MM.1S (cell line): ENCODE data around the gene HSPA1B.
A peak's percentile ranks its signal among the peaks of the same experiment; 100 is the strongest.
"Not testable (repeated sequence)": the region's sequence is repeated elsewhere in the genome, so short reads cannot be mapped to it uniquely, and the experiment has no call there.

ENCODE experiments used
- DNase-seq: peaks from one replicate; pipeline ENCODE4 v3.0.0-alpha.2; 2015
- H2AFZ ChIP-seq: fragments of 300-600 bp; sonication (generic); 2 replicates; pipeline ENCODE4 v1.6.0; 2016; ENCODE audit warnings: antibody characterized with exemption, low read length
- H3F3A ChIP-seq: fragments of 300-600 bp; sonication (generic); 2 replicates; pipeline ENCODE4 v1.6.1; 2016; ENCODE audit warnings: mild to moderate bottlenecking, antibody characterized with exemption, low read length, moderate library complexity, mixed read lengths; ENCODE audit not compliant: insufficient read depth
- H3K27ac ChIP-seq: fragments of 300-600 bp; sonication (generic); 2 replicates; pipeline ENCODE4 v1.5.1; 2016; ENCODE audit warnings: mild to moderate bottlenecking, low read length
- H3K27me3 ChIP-seq: fragments of 300-600 bp; sonication (generic); replicated peaks from 2 replicates; pipeline ENCODE4 v1.6.0; 2016; ENCODE audit warnings: low read length; ENCODE audit not compliant: insufficient read depth
- H3K36me3 ChIP-seq: fragments of 300-600 bp; sonication (generic); replicated peaks from 2 replicates; pipeline ENCODE4 v1.6.1; 2016; ENCODE audit warnings: mild to moderate bottlenecking, low read length, mixed read lengths; ENCODE audit not compliant: insufficient read depth
- H3K4me1 ChIP-seq: fragments of 300-600 bp; sonication (generic); 2 replicates; pipeline ENCODE4 v1.6.1; 2016; ENCODE audit warnings: low read length, mixed read lengths
- H3K4me2 ChIP-seq: fragments of 300-600 bp; sonication (generic); 2 replicates; pipeline ENCODE4 v1.6.0; 2016; ENCODE audit warnings: low read depth, low read length
- H3K4me3 ChIP-seq: fragments of 300-600 bp; sonication (generic); 2 replicates; pipeline ENCODE4 v1.5.1; 2016; ENCODE audit warnings: low read length, mixed read lengths
- H3K79me2 ChIP-seq: fragments of 300-600 bp; sonication (generic); 2 replicates; pipeline ENCODE4 v1.6.1; 2016; ENCODE audit warnings: mixed run types, low read length, mixed read lengths
- H3K9ac ChIP-seq: fragments of 300-600 bp; sonication (generic); 2 replicates; pipeline ENCODE4 v1.6.1; 2016; ENCODE audit warnings: low read length, mixed read lengths
- H3K9me2 ChIP-seq: fragments of 300-600 bp; sonication (generic); replicated peaks from 2 replicates; pipeline ENCODE4 v1.6.1; 2016; ENCODE audit warnings: mild to moderate bottlenecking, low read length, mixed read lengths; ENCODE audit not compliant: insufficient read depth
- H3K9me3 ChIP-seq: fragments of 300-600 bp; sonication (generic); replicated peaks from 2 replicates; pipeline ENCODE4 v1.6.1; 2016; ENCODE audit warnings: mild to moderate bottlenecking, low read length, mixed read lengths; ENCODE audit not compliant: insufficient read depth
- H4K20me1 ChIP-seq: fragments of 300-600 bp; sonication (generic); 2 replicates; pipeline ENCODE4 v1.6.1; 2016; ENCODE audit warnings: mild to moderate bottlenecking, low read length, moderate library complexity, mixed read lengths; ENCODE audit not compliant: insufficient read depth
- EZH2 ChIP-seq: fragments of 300-600 bp; sonication (generic); optimal IDR thresholded peaks from 2 replicates; pipeline ENCODE3; 2017; ENCODE audit warnings: low read depth, mild to moderate bottlenecking, antibody characterized with exemption, low read length, mixed read lengths
- EZH2phosphoT487 ChIP-seq: fragments of 300-600 bp; sonication (generic); IDR thresholded peaks from 2 replicates; pipeline ENCODE4 v1.6.1; 2018; ENCODE audit warnings: antibody characterized with exemption, low read length
- TF ChIP-seq, protein P1 (sequence below): fragments of 300-600 bp; sonication (generic); IDR thresholded peaks from 2 replicates; pipeline ENCODE4 v1.5.1; 2016; ENCODE audit warnings: antibody characterized with exemption, low read length, mixed read lengths

HSPA1B gene

DNA sequence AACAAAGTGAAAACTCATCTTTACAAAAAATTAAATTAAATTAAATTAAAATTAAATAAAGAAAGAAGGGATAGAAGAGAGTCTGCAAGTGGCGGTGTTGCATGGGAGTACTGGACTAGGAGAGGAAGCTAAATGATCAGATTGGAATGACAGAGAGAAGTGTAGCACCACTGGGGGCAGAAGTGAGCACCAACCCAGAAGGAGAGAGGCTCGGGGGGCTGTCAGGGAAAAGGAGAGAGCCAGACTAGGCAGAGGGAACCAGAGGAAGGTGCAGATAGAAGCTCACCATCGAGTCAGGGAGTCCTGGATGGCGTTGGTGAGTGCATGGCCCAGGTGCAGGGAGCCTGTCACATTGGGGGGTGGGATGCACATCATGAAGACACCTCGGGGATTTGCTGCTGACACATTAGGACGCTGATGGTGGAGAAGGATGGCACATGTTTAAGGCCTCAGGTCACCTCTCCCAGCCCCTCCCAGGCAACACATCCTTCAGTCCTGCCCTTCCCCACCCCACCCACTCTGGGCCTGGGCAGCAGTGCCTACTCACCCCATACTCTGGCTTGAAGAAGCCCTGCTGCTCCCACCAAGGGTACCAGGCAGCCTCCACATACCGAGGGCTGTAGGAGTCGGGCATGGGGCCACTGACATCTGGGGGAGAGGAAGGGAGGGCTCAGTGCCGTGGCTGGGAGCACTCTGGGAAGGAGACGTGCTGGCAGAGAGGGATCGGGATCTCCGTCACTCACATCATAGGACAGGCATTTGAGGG is 36.0 kb upstream of the HSPA1B start:
- H3K36me3 ChIP-seq, result no peaks in the 10 kb centered on the region; the same call in 1 of the 2 replicates
- H4K20me1 ChIP-seq, result no peaks in the 10 kb centered on the region
- H3K9ac ChIP-seq, result no peak overlapping the region
- TF ChIP-seq EZH2 (no peak), EZH2phosphoT487 (no peak)
- TF ChIP-seq, protein P1, sequence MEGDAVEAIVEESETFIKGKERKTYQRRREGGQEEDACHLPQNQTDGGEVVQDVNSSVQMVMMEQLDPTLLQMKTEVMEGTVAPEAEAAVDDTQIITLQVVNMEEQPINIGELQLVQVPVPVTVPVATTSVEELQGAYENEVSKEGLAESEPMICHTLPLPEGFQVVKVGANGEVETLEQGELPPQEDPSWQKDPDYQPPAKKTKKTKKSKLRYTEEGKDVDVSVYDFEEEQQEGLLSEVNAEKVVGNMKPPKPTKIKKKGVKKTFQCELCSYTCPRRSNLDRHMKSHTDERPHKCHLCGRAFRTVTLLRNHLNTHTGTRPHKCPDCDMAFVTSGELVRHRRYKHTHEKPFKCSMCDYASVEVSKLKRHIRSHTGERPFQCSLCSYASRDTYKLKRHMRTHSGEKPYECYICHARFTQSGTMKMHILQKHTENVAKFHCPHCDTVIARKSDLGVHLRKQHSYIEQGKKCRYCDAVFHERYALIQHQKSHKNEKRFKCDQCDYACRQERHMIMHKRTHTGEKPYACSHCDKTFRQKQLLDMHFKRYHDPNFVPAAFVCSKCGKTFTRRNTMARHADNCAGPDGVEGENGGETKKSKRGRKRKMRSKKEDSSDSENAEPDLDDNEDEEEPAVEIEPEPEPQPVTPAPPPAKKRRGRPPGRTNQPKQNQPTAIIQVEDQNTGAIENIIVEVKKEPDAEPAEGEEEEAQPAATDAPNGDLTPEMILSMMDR, result peak; percentile 50
- no peak overlapping the region for H2AFZ ChIP-seq
- H3K9me2 ChIP-seq, result no peaks in the 10 kb centered on the region
- H3K27ac ChIP-seq, result peak overlapping the region; percentile 26; the same call in 1 of the 2 replicates
- H3K4me1 ChIP-seq, result peaks cover 19% of the 10 kb centered on the region
- peaks cover 72% of the 10 kb centered on the region for H3K79me2 ChIP-seq
- DNase-seq, result no peak
- H3K9me3 ChIP-seq, result no peaks in the 10 kb centered on the region
- no peak overlapping the region for H3K4me2 ChIP-seq
- peaks cover 38% of the 10 kb centered on the region for H3F3A ChIP-seq
- H3K27me3 ChIP-seq, result no peaks in the 10 kb centered on the region
- no peak overlapping the region for H3K4me3 ChIP-seq

DNA sequence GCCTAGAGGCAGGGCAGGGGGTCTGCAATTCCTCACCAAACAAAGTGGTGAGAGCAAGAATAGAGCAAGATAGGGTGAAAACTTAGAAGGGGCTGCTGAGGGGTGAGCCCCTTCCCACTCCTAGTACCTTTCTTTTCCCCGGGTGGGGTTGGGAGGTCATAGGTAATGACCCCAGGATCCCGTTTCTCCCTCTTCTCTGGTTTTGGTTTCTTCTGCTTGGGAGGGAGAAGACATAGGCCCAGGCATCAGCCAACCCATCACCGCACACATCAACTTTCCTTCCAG is 35.5 kb upstream of the HSPA1B start:
- H3F3A ChIP-seq, result peaks cover 44% of the 10 kb centered on the region
- peaks cover 67% of the 10 kb centered on the region for H3K79me2 ChIP-seq
- peak overlapping the region; percentile 26; the same call in 1 of the 2 replicates for H3K27ac ChIP-seq
- no peaks in the 10 kb centered on the region for H3K9me2 ChIP-seq
- DNase-seq, result no peak
- no peak overlapping the region for H3K4me2 ChIP-seq
- H3K4me3 ChIP-seq, result no peak overlapping the region
- no peak for TF ChIP-seq EZH2
- TF ChIP-seq EZH2phosphoT487, result no peak
- TF ChIP-seq, protein P1, result no peak
- H2AFZ ChIP-seq, result no peak overlapping the region
- H3K9me3 ChIP-seq, result no peaks in the 10 kb centered on the region
- H3K4me1 ChIP-seq, result peaks cover 19% of the 10 kb centered on the region
- H4K20me1 ChIP-seq, result no peaks in the 10 kb centered on the region
- H3K27me3 ChIP-seq, result no peaks in the 10 kb centered on the region
- H3K9ac ChIP-seq, result no peak overlapping the region
- H3K36me3 ChIP-seq, result no peaks in the 10 kb centered on the region; the same call in 1 of the 2 replicates

DNA sequence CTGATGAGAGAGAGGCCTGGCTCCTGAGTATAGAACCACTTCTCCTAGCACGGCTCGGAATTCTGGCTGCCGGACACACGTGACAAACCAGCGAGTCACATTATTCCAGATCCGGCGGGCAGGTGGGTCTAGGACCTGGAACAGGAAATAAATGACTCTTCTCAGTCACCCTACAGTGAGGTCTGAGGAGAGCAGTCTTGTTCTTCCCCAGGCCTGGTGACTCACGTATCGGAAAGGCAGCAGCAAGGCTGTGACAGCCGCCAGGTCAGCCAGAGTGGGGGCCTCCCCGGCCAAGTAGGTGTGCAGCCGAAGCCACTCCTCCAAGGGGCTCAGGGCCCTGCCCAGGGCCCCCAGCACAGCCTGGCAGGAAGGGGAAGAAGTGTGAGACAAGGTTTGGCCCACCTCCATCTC is 34.8 kb upstream of the HSPA1B start:
- peaks cover 60% of the 10 kb centered on the region for H3K79me2 ChIP-seq
- H4K20me1 ChIP-seq, result no peaks in the 10 kb centered on the region
- H3K9me3 ChIP-seq, result no peaks in the 10 kb centered on the region
- H3K9ac ChIP-seq, result no peak overlapping the region
- peak overlapping the region; percentile 10; the same call in 1 of the 2 replicates for H3K27ac ChIP-seq
- H3K27me3 ChIP-seq, result no peaks in the 10 kb centered on the region
- H3F3A ChIP-seq, result peaks cover 49% of the 10 kb centered on the region
- TF ChIP-seq EZH2 (no peak), EZH2phosphoT487 (no peak)
- TF ChIP-seq, protein P1, result no peak
- H3K4me3 ChIP-seq, result no peak overlapping the region
- H3K9me2 ChIP-seq, result no peaks in the 10 kb centered on the region
- H3K4me1 ChIP-seq, result peaks cover 19% of the 10 kb centered on the region
- no peak overlapping the region for H3K4me2 ChIP-seq
- no peaks in the 10 kb centered on the region; the same call in 1 of the 2 replicates for H3K36me3 ChIP-seq
- no peak overlapping the region for H2AFZ ChIP-seq
- no peak for DNase-seq

DNA sequence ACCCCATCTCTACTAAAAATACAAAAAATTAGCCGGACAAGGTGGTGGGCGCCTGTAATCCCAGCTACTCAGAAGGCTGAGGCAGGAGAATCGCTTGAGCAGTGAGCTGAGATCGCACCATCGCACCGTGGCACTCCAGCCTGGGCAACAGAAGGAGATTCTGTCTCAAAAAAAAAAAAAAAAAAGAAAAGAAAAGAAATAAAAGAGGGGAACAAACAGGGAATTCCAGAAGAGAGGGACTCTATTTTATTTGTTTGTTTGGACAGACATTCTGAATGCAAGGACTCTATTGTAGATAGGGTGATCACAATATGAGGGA is 33.7 kb upstream of the HSPA1B start:
- Histone ChIP-seq H3K9ac (peak overlapping the region; percentile 100), H3K27ac (peak overlapping the region; percentile 83; the same call in 1 of the 2 replicates), H3K79me2 (peaks cover 52% of the 10 kb centered on the region), H3F3A (peaks cover 48% of the 10 kb centered on the region), H3K4me3 (peak overlapping the region; percentile 100), H3K4me2 (peak overlapping the region; percentile 84), H3K4me1 (peaks cover 19% of the 10 kb centered on the region)
- H3K27me3 ChIP-seq, H3K9me2 ChIP-seq, H3K36me3 ChIP-seq, DNase-seq, H3K9me3 ChIP-seq, H4K20me1 ChIP-seq, H2AFZ ChIP-seq: not testable (repeated sequence)
